Left cardiac atrium (tissue), 4 donors: ENCODE results near the gene TMEM169. TPM values are rescaled to one million over a fixed set of nuclear protein-coding genes. Genes with fewer than 3 reads are reported as not detected.
A peak's percentile ranks its signal among the peaks of the same experiment; 100 is the strongest.
"Not testable (repeated sequence)": the region's sequence is repeated elsewhere in the genome, so short reads cannot be mapped to it uniquely, and the experiment has no call there.

Source experiments
- ATAC-seq, 2 donors: fragments of 200-7000 bp; cut with Tn5 transposase; one replicate each; pipeline ENCODE4 v1.9.1; 2020; ENCODE audit warnings: mild to moderate bottlenecking in 2 of 2, moderate library complexity in 2 of 2
- DNase-seq: peaks from one replicate; pipeline ENCODE4 v3.0.0-alpha.2; 2020
- intact Hi-C, 2 donors: fragments of 100-400 bp; cut with DNase I; formaldehyde crosslinking; loops; one replicate each; pipeline versions ENCODE4 v1.14.1 to v1.15.1; 2022 to 2023
- total RNA-seq, 2 donors: library from RNA; stranded (reverse); fragmentation: NEBNext Ultra II Directional; extraction: Animal tissue kit (Norgen Biotek cat#: 25700); gene quantifications; one replicate each; pipeline ENCODE4 v1.2.1, GENCODE V29; 2021
- donor health status: DM: no; HTN: yes; CAD: no.
- donor health status: DM: no; HTN: yes; CAD: no; lungs with severe emphysema.
- donor health status: DM: yes; HTN: yes; CAD: no.
- donor health status: Dilated cardiomyopathy.

Gene TMEM169
- total RNA-seq, 2 donors from 2014 or later, result 0.13 to 0.27 TPM

DNA sequence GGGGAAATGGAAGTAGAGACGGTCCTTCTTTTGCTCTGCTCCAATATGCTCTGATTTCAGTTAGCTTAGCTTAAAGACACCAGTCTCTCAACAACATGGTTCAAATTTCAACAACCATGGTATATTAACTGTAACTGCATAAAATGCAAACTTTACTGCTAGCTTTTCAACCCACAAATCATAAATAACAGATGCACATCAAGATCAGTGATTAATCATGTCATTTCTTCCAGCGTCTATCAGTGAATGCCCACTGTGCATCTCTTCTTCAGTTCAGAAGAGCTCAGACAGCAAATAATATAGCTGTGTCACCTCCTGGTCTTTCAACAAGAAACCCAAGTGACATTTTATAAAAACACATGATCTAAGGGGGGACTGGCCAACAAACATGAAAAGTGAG is 12.7 kb upstream of the TMEM169 start:
- DNase-seq (no peak), ATAC-seq (no peak)
- intact Hi-C loops, result no loop called here

DNA sequence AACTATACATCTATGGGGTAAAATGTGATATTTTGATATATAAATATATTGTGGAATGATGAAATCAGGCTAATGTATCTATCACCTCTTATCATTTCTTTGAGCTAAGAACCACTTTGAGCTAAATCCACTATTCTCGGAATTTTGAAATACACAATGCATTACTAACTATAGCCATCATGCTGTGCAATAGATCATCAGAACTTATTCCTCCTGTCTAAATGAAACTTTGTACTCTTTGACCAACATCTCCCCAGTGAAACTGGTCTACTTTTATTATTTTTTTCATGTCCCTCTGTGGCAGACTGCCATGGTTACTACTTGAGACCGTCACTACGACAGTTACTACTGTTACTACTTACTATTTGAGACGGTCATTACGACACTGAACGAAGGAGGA is 11.5 kb upstream of the TMEM169 start:
- intact Hi-C loops, result no loop called here
- no peak for ATAC-seq

DNA sequence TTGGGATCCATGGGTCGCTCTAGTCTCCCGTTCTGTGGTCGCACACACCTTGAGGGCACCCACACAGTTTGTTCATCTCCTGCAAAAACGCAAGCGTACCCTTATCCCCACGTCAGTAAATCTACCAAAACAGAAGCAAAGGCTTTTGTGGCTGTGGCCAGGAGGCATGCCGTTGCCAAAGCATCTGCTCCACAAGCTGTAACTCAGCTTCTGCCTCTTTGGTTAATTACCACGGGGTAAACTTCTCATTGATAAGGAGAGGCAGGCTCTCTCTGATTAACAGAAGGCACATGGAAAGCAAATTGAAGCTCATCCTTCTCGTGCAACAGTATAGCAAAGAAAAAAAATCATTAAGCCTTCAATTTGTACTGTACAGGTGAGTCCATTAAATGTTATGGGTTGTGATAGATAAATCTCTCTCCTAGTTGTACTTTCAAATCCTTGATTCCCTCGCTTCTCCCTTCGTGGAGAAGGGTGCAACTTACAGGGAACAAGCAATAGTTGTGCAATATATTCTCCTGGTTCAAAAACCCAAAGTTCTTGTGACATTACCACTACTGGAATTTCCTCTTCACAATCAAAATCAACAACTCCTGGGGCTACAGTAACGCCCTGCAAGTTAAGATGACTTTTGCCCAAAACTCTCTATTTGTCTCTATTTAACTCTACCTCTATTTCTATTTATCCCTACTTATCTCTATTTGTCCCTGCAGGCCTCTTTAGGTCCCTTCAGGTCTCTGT is 10.4 kb upstream of the TMEM169 start:
- DNase-seq, result no peak
- intact Hi-C loops, result no loop called here
- no peak for ATAC-seq

More for the DNA sequence above, 11.5 kb upstream of the TMEM169 start:
- no peak for DNase-seq

DNA sequence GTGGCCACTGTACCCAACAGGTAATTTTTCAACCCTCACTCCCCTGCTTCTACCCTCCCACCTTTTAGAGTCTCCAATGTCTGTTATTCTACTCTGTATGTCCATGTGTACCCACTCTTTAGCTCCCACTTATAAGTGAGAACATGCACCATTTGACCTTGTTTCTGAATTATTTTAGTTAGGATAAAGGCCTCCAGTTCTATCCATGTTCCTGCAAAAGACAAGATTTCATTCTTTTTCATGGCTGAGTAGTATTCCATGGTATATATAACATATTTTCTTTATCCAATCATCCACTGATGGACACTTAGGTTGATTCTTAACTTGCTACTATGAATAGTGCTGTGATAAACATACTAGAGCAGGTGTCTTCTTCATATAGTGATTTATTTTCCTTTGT is 9.2 kb upstream of the TMEM169 start:
- DNase-seq, result no peak
- intact Hi-C loops, result no loop called here
- no peak for ATAC-seq

DNA sequence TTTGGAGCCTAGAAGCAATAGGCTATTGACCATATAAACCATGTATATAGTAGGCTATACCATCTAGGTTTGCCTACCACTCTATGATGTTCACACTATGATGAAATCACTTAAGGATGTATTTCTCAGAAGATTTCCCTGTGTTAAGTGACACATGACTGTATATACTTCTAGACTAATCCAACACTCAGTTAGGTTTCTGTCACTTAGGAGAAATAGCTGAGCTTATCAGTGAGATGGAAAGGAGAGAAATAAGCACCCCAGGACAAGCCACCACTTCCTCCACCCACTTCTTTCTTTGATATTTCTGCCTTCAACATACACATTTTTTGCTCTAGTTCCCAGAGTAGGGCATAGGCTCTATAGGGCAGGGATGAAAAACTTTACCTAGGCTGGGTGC is 7.9 kb upstream of the TMEM169 start:
- intact Hi-C loops, result no loop called here
- ATAC-seq (no peak), DNase-seq (no peak)

DNA sequence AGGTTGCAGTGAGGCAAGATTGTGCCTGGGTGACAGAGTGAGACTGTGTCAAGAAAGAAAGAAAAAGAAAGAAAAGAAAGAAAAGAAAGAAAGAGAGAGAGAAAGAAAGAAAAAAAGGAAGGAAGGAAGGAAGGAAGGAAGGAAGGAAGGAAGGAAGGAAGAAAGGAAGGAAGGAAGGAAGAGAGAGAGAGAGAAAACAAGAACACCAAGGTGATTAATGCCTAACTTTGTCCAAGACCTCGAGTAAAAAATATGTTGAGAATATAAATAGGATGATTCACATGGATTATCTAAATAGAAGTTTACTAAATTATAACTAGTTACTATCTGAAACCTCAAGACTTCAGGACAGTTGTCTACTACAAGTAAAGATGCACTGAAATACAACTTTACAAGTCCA is 7.3 kb upstream of the TMEM169 start:
- intact Hi-C loops, result no loop called here
- DNase-seq, result no peak
- no peak for ATAC-seq

DNA sequence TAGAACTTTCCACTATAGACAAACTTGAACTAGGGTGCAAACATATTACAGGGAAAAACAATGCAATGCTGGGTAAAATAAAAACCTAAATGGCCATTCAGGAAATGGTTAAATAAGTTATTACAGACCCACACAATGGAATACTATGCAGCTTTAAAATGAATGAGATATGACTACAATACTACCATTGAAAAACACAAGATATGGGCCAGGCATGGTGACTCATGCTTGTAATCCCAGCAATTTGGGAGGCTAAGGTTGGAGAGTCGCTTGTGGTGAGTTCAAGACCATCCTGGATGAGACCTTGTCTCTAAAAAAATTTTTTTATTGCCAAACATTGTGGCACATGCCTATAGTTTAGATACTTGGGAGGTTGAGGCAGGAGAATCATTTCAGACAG is 6.9 kb upstream of the TMEM169 start:
- intact Hi-C loops, result no loop called here
- ATAC-seq (no peak), DNase-seq (no peak)

DNA sequence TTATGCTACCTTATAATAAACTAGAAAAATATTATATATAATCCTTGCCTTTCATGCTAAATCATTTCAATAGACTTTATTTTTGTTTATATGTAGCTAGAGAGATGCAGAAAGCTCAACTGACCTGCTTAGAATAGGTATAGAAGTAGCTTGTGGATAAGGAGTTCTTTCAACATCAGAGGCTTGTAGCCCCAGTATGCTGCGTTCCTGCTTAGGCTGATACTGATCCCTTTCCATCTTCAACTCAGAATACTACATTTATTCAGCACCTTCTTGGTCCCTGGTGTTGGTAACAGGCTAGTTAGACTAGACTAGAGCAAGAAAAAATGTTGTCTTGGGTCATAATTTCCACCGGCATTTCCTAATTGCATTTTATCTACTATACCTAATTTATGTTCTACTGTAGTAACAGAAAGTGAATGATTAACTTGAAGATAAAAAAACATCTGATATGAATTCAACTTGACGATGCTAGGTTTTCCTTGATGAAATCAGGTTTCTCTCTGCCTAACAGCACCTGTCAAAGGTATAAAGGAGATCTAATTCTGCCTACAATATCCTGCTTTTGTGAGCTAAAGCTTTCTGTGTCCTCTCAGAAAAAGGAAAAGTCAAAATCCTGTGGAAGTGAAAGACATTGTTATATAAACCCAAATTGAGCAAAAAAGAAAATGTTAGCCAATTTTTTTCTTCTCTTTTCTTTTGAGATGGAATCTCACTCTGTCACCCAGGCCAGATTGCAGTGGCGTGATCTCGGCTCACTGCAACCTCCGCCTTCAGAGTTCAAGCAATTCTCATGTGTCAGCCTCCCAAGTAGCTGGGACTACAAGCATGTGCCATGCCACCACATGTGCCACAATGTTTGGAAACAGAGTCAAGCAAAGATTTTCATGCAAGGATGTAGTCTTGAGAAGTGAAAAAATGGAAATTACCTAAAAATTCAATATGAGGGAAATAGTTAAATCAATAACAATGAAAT is 5.9 kb upstream of the TMEM169 start:
- ATAC-seq (peak in 1 of 2 donors; percentile 19), DNase-seq (no peak)
- intact Hi-C loops, result no loop called here

DNA sequence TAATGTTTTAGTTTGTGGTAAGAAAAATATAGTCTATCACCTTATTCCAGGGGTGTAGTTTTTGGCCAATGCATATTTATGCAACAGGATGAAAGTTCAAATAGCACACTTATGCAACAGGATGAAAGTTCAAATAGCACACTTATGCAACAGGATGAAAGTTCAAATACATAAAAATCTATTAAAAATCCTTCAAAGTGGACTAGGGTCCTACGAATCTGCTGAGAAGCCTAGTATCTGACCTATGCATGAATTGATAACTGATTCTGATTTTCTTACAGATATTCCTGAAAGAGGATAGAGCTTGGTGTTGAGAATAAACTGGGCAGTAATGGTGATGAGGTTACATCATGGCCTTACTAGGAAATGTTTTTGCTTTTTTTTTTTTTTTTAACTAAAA is 2.9 kb upstream of the TMEM169 start:
- intact Hi-C loops, result no loop called here
- ATAC-seq (no peak), DNase-seq (no peak)

DNA sequence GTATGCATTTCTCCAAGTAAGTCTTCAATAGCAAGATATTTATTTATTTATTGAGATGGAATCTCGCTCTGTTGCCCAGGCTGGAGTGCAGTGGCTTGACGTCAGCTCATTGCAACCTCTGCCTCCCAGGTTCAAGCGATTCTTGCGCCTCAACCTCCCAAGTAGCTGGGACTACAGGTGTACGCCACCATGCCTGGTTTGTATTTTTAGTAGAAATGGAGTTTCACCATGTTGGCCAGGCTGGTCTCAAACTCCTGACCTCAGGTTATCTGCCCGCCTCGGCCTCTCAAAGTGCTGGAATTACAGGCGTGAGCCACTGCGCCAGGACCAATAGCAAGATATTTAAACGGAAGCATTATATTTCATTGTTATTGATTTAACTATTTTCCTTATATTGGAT is 1.7 kb upstream of the TMEM169 start:
- ATAC-seq, DNase-seq, intact Hi-C loops: not testable (repeated sequence)

DNA sequence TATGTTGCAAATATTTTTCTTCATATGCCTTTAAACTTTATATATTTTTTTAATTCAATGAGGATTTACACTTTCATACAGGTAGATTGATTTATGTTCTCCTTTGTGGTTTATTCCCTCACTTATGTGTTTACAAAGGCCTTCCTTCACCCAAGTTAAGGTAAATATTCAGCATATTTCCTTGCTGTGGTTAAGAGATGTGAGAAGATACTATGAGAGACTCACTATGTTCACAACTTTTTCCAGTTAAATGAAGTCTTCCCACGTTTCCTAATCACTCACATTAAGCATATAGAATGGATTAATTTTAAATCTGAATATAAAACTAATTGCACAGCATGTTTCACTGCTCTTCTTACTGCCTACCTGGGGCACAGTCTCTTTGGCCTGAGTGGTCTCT is 707 bp upstream of the TMEM169 start:
- no peak for DNase-seq
- no peak for ATAC-seq
- intact Hi-C loops, result no loop called here

DNA sequence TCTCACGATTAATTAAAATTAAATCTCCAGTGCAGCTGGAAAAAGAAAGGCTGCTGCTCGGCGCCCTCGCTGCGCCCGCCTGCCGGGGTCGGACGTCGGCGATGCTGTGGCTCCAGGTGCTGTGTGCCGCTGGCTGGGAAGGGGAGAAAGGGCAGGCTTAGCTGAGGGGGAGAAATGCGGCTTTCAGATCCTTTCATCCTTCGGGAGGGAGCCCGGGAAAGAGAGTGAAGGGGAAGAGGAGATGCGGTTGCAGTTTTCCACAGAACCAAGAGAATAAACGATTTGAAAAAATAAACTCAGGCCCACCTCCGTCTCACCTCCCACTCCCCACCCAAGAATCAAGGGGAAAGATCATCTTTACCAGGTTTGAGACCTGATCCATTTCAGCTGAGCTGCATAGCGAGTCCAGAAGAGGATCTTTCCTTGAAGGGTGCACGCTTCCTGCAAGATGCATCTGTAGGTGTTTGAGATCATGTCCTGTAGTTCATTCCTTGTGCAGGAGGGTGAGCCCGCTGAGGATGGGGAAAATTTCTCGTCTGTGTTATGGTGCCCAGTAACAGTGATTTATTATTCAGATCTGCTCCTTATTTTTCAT is 495 bp downstream of the TMEM169 start:
- peak; percentile 20 to 52 for ATAC-seq

DNA sequence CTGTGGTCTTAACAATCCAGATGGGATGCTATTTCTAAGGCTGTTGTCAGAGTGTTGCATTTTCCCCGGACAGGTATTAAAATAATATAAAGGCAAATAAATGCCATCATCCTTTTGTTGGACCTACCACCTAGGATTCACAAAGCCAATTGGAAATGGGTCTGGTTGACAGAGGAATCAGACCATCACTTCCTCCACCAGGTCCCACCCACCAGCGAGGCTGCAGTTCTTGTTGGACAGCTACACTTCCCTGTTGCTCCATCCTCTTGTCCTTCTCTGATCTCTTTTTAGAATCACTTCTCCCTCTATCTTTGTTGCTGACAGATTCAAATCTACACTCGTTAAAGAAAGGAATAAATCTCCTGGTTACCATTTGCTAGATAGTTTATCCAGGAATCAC is 1.1 kb downstream of the TMEM169 start:
- intact Hi-C loops, result no loop called here
- peak in 1 of 2 donors; percentile 9 for ATAC-seq
- no peak for DNase-seq

More for the DNA sequence above, 495 bp downstream of the TMEM169 start:
- DNase-seq, result no peak
- intact Hi-C loops, result no loop called here

DNA sequence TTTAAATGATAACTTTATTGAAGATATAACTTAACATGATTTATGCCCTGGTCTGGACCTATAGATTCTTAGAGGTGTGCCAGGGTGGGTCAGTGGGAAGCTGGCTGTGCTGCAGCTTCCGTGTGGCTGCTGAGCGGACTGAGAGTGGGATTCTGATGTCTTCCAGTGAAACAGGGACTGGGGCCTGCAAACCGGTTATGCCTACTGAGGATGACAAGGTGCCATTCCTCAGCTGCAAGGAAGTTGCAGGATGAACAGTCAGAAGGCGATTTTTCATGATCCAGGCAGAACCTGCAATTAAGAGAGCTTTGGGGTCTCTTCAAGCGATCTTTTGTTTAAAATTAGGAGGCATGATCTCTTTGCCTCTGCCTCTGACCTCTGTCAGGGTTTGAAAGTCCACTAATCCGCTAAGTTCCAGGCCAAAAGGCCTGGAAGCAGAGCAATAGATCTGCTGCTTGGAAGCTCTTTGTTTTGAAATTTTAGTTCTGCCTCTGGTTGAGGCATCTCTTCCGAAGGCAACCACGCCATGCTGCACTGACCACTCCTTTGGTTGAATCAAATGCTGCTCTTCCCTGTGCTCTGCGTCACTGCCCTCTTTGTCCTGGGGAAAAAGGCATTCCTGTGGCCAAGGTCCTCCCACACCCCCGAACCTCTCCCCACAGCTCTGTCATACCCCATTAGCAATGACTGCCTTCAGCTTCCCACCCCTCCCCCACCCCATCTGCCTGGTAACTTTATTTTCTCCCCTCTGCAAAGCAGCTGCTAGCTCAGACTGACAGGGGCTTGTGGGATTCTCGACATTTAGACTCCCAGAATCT is 2.0 kb downstream of the TMEM169 start:
- ATAC-seq (no peak), DNase-seq (no peak)
- intact Hi-C loops, result no loop called here

DNA sequence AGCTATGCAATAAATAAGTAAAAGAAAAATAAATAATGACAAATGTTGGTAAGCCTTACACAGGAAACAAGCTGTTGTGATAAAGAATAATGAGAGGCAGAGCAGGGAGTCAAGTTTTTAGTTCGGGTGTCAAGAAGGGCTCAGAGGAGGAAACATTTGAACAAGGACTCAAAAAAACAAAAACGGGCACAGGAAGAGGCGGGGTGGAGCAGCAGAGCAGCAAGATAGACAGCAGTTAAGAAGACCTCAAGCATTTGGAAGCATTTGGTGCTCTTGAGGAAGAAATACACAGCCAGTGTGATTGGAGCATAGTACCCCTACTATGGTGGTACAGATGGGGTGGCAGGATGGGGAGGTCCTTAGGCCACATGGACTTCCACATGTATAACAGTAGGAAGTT is 2.8 kb downstream of the TMEM169 start:
- ATAC-seq, result no peak
- intact Hi-C loops, result no loop called here

DNA sequence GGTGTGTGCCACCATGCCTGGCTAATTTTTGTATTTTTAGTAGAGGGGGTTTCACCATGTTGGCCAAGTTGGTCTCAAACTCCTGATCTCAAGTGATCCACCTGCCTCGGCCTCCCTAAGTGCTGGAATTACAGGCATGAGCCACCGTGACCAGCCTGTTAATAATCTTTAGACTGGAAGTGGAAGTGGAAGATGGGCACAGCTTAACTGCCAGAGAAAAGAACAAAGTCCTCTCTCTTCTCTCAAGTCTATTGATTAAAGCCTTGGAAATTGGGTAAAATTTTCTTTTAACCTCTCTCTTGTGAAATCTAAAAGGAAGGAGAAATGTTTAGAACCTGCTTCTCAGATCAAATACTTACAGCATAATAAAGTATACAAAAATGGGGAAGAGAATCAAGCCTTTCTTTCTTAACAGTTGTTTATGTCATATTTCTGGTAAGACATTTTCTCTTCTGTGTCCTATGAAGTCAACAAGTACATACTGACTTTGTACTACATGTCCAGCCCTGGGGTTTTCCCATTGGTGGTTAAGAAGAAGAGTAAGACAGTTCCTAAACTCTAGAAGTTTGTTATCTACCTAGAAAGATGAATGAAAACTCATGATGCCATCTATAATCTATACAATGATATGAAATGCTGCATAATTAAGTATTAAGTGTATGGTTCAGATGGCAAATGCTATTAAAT is 4.6 kb downstream of the TMEM169 start:
- intact Hi-C loops, result no loop called here
- DNase-seq, result no peak

More for the DNA sequence above, 2.8 kb downstream of the TMEM169 start:
- DNase-seq, result no peak

DNA sequence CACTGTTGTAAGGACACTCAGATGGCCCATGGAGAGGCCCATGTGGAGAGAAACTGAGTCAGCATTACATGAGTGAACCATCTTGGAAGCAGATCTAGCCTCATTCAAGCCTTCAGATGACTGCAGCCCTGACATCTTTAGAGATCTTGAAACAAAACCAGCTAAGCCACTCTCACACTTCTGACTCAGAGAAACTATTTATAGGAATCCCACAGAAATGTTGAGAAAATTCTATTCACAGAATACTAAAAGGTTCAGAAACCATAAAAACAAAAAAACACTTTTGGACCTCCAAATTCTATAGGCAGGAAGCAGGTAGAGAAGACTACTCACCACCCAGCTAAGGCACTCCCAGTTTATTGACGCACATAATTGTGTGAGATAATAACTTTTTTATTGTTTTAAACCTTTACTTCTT is 8.7 kb downstream of the TMEM169 start:
- DNase-seq (no peak), ATAC-seq (no peak)
- intact Hi-C loops, result no loop called here

More for the DNA sequence above, 4.6 kb downstream of the TMEM169 start:
- no peak for ATAC-seq

DNA sequence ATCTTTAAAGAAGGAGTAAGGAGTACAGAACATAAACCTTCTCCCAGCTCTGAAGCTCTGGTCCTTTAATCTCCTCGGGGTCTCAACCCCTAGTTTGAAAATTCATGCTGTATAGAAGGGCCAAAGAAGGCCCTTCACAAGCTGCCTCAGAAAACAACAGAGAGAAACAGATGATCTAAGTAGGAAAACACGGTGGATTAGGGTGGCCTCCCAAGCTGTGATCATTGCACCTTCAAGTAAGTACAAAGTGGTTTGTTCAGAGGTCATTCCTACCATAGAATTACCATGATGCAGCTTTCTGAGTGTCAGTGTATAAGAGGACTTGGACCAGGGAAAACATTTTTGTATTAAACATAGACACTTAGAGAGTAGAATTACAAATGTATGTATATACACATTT is 10.9 kb downstream of the TMEM169 start:
- ATAC-seq (no peak), DNase-seq (no peak)
- intact Hi-C loops, result no loop called here

DNA sequence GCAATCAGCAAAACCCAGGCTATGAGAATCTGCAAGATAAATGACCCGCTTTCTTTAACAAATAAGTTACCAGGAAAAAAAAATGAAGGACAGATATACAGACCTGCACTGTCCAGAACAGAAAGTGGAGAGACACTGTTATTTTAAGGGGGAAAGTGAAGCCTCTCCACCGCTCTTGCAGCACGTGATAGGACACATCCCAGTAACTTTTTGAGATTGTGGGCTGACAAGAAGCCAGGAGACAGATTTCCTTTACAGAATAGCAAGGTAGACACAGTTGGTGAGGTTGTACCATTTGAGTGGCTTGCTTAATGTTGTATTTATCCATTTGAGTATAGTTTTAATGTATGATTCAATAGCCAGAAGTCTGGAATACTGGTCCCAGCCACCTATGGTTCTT is 13.0 kb downstream of the TMEM169 start:
- intact Hi-C loops, result no loop called here
- DNase-seq, result no peak
- ATAC-seq, result no peak
